AG09309 (cell line): ENCODE results near the gene ADCY9.
A peak's percentile ranks its signal among the peaks of the same experiment; 100 is the strongest.
"Not testable (repeated sequence)": the region's sequence is repeated elsewhere in the genome, so short reads cannot be mapped to it uniquely, and the experiment has no call there.

Experiments
- DNase-seq: peaks from one replicate; pipeline ENCODE4 v3.0.0-alpha.2; 2010; ENCODE audit warnings: low read depth
- H3K4me3 ChIP-seq: 2 replicates; pipeline ENCODE4 v1.5.1; 2011; ENCODE audit warnings: mild to moderate bottlenecking, low read depth, low read length, moderate library complexity; ENCODE audit not compliant: control insufficient read depth
- TF ChIP-seq, protein P1 (sequence below): IDR thresholded peaks from 2 replicates; pipeline ENCODE4 v1.5.1; 2011; ENCODE audit warnings: mild to moderate bottlenecking, low read depth, low read length, inconsistent platforms; ENCODE audit not compliant: insufficient read depth, control insufficient read depth; ENCODE audit errors: missing control alignments

Gene ADCY9

DNA sequence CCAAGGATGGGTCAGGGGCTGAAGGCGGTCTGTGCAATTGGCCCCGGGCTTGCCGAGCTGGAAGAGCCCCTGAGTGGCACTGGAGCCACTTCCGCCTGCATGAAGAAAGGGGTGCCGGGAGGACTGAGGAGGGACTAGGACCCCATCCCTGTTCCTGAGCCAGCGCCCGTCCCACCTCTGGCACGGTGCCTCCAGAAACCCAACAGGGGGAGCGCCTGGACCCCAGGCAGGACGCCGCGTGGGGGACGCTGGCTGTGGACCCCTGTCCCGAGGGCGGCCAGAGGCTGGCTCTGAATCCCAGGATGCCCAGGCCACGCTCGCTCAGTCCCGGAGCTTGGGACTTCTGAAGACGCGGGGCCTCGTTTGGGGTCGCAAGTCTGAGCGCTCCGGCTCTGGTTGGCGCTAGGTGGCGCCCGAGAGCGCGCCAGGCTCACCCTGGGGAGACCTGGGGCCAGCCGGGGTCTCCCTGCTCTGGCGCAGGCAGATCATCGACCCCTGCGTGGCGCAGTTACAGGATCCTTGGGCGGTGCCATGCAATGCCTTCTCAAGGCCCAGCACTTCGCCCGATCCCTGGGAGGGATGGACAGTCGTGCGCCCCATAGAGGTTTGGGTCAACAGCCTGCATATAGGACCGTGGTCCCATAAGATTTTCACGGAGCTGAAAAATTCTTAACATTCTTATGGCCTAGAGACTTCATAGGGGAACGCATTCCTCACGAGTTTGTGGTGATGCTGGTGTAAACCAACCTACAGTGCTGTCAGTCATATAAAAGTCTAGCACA, 177.2 kb downstream of the ADCY9 start:
- H3K4me3 ChIP-seq, result peak overlapping the region; percentile 57
- DNase-seq, result no peak
- TF ChIP-seq, protein P1, sequence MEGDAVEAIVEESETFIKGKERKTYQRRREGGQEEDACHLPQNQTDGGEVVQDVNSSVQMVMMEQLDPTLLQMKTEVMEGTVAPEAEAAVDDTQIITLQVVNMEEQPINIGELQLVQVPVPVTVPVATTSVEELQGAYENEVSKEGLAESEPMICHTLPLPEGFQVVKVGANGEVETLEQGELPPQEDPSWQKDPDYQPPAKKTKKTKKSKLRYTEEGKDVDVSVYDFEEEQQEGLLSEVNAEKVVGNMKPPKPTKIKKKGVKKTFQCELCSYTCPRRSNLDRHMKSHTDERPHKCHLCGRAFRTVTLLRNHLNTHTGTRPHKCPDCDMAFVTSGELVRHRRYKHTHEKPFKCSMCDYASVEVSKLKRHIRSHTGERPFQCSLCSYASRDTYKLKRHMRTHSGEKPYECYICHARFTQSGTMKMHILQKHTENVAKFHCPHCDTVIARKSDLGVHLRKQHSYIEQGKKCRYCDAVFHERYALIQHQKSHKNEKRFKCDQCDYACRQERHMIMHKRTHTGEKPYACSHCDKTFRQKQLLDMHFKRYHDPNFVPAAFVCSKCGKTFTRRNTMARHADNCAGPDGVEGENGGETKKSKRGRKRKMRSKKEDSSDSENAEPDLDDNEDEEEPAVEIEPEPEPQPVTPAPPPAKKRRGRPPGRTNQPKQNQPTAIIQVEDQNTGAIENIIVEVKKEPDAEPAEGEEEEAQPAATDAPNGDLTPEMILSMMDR, result peak; percentile 95

DNA sequence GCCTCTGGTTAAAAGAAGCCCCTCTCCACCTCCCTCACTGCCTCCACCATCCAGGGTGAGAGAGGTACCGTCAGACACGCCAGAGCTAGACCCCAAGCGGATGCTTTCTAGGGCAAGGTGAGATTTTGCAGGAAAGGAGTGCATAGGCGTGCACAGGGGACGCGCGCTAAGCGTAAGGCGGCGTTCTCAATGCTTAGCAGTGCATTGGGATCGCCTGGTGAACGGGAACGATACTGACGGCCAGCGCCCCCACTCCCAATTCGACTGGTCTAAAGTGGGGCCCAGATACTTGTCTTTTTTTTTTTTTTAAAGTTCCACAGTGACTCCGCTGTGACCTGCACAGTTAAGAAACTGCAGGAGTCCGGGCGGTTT, 177.8 kb downstream of the ADCY9 start:
- TF ChIP-seq, protein P1, result no peak
- no peak overlapping the region for H3K4me3 ChIP-seq
- DNase-seq, result no peak

DNA sequence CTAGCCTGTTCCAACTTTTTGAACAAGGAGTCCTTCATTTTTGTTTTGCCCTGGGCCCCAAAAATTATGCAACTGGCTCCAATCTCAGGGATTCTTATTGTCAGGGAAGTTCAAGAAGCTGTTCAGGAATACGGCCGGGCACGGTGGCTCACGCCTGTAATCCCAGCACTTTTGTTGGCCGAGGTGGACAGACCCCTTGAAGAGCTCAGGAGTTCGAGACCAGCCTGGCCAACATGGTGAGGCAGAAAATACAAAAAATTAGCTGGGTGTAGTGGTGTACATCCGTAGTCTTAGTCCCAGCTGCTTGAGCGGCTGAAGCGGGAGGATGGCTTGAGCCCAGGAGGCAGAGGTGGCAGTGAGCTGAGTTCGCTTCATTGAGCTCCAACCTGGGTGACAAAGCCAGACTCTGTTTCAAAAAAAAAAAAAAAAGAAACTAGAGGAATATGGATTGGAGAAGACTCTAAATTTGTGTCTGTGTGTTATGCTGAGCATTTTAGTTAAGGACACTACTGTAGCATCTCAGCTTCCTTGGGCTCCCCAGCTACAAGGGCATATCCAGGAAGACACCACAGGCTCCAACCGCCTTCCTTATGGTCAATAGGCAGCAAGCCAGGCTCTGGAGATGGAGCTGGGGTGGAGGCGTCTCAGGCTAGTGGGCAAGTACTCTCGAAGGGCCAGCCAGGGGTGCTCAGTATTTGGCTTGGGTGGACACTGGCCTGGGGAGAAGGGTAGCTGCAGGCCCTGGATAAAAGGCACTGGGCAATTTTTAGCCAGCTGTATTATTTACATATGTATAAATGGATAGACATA, 179.0 kb downstream of the ADCY9 start:
- TF ChIP-seq, protein P1, result no peak
- H3K4me3 ChIP-seq, result no peak overlapping the region
- no peak for DNase-seq

DNA sequence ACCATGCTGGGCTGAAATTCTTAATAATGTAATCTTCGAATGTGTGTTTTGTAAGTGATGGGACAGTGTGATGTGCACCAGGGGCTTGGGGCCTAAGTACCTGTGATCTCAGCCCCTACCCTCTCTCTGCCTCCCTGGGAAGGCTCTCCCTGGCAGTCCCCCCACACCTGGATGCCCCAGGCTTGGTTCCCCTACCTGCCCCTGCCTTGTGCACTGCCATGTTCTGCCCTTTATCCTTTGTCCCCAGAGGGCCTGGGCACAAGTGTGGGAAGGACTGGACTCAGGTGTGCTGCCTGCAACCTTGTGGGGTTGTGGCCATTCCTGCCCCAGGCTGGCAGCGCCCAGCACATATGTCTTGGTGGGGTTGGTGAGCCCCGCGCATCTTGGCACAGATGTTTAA, 180.3 kb downstream of the ADCY9 start:
- TF ChIP-seq, protein P1, result no peak
- no peak for DNase-seq
- no peak overlapping the region for H3K4me3 ChIP-seq

DNA sequence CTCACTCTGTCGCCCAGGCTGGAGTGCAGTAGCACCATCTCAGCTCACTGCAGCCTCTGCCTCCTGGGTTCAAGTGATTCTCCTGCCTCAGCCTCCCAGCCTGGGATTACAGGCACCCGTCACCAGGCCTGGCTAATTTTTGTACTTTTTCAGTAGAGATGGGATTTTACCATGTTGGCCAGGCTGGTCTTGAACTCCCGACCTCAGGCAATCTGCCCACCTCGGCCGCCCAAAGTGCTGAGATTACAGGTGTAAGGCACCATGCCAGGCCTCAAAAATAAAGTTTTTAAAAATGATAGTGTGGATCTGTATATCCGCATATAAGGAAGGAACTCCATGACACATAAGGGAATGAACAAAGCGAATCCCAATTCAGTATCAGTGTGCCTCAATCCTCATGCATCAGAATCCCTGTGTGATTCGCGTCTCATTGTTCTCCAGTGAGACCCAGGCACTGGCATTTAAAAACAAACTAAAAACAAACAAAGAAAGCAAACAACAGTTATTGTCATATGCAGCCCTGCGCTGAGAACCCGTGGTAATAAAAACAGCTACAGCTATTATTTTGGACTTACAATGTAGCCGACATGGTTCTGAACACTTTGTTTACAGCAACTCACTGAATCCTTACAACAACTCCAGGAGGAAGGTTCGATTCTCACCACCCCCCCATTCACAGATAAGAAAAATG, 181.6 kb downstream of the ADCY9 start:
- DNase-seq, result no peak
- no peak overlapping the region for H3K4me3 ChIP-seq
- TF ChIP-seq, protein P1, result no peak

DNA sequence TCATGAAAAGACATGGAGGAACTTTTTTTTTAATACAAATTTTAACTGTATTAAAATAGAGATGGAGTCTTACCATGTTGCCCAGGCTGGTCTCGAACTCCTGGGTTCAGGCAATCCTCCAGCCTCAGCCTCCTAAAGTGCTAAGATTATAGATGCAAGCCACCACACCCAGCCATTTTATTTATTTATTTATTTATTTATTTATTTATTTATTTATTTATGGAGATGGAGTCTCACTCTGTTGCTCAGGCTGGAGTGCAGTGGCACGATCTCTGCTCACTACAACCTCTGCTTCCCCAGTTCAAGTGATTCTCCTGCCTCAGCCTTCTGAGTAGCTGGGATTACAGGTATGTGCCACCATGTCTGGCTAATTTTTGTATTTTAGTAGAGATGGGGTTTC, 189.1 kb downstream of the ADCY9 start:
- not testable (repeated sequence) for DNase-seq

More for the DNA sequence above, 189.1 kb downstream of the ADCY9 start:
- not testable (repeated sequence) for H3K4me3 ChIP-seq
